Stimulated activated effector memory CD8-positive, alpha-beta T cell treated with anti-CD3 and anti-CD28 coated beads, Interleukin-12 subunit alpha, Interleukin-12 subunit beta, amount 100 ng/mL, for 72 hours (primary cell): ENCODE data around the gene SPATA22.
"Not testable (repeated sequence)": the region's sequence is repeated elsewhere in the genome, so short reads cannot be mapped to it uniquely, and the experiment has no call there.

Source experiments
- ATAC-seq: fragments of 150-1000 bp; cut with Tn5 transposase; 2 replicates; pipeline ENCODE4 v1.10.0; 2021
- DNase-seq, 2 donors: peaks; one replicate each; pipeline ENCODE4 v3.0.0; 2021 to 2022; ENCODE audit warnings: low spot score in 2 of 2
- H3K27ac Mint-ChIP-seq: one replicate; pipeline ENCODE4 v1.8.0; 2022; ENCODE audit warnings: mild to moderate bottlenecking, mixed read lengths
- H3K36me3 Mint-ChIP-seq: one replicate; pipeline ENCODE4 v1.8.0; 2022; ENCODE audit warnings: mild to moderate bottlenecking, mixed read lengths
- H3K4me1 Mint-ChIP-seq: one replicate; pipeline ENCODE4 v1.8.0; 2022; ENCODE audit warnings: mixed read lengths
- H3K4me3 Mint-ChIP-seq: one replicate; pipeline ENCODE4 v1.8.0; 2022; ENCODE audit warnings: mild to moderate bottlenecking, mixed read lengths
- H3K9me3 Mint-ChIP-seq: one replicate; pipeline ENCODE4 v1.8.0; 2022; ENCODE audit warnings: mixed read lengths

The SPATA22 gene

DNA sequence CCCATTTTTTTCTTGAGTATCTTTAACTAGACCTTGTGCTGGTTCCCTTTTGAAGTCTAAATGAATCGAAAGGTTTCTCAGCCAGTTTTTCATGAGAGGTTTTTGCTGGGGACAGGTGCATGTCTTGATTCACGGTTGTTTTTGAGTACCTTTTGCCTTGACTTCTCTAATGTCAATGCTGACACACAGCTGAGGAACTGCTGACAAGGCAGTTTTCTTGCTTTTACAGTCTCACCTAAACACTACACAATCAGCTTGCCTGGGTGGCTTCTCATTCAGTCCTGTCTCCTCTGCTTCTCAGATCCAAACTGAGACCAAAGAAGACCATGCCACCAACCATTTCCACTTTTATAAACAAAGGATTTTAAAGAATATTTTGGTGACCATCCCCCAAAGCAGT lies 53.4 kb downstream of the SPATA22 start:
- no peak for ATAC-seq
- Mint-ChIP-seq H3K9me3 (peaks cover 2% of the 10 kb centered on the region), H3K4me3 (no peak overlapping the region), H3K27ac (no peak overlapping the region), H3K4me1 (no peaks in the 10 kb centered on the region), H3K36me3 (no peaks in the 10 kb centered on the region)
- no peak for DNase-seq

DNA sequence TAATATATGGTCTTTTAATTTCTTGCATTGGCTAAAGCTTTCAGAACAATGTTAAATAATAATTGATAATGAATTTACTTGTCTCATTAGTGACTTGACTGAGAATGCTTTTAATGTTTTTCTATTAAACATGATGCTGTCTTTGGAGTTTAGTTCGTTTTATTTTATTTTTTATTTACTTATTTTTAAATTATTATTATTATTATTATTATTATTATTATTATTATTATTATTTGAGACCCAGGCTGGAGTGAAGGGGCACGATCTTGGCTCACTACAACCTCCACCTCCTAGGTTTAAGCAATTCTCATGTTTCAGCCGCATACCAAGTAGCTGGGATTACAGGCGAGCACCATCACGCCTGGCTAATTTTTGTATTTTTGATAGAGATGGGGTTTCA lies 56.0 kb downstream of the SPATA22 start:
- DNase-seq (no peak), ATAC-seq (no peak)
- Mint-ChIP-seq H3K4me3 (no peak overlapping the region), H3K9me3 (no peaks in the 10 kb centered on the region), H3K27ac (no peak overlapping the region), H3K4me1 (peaks cover 5% of the 10 kb centered on the region), H3K36me3 (no peaks in the 10 kb centered on the region)

DNA sequence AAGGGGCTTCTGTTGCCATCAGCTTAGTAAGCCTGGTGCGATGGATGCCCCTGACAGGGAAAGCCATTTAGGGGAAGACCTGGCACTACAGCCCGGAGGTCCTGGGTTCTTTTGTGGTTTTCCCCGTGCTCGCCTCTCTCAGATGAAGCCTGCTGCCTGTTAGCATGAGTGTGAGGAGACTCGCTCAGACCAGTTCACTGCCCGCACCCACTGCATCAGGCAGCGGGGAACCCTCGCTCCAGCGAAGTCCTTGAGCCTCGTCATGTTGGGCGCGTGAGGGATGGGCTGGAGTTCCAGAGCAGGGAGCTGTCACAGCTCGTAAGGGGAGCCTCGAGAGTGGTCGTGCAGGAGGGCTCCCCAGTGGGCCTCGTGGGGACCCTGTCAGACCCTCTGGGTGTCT lies 59.4 kb downstream of the SPATA22 start:
- not testable (repeated sequence) for H3K4me1 Mint-ChIP-seq, DNase-seq, H3K4me3 Mint-ChIP-seq, H3K27ac Mint-ChIP-seq, H3K9me3 Mint-ChIP-seq, H3K36me3 Mint-ChIP-seq
- ATAC-seq: peak; percentile 11

DNA sequence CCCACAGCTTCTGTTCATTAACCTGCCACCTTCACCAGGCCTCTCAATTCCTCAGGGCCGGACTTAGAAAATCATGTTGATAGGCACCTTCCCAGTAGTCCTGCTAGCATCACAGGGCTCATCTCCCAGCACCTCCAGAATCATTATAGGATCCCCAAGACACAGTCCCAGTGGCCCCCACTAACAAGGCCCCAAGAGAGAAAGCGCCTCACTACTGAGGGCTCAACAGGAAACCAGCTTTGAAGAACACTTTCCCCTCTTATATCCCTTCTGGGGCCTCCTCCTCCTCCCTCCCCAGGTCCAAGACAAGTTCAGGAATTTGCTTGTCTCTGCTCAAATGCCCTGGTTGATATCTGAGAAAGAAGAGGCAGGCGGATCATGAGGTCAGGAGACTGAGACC lies 60.5 kb downstream of the SPATA22 start, which contains the start of gene OR3A3:
TSS of gene OR3A3 (plus strand) at position 301 of the 400 bp plus-strand sequence.
- no peak for DNase-seq
- no peaks in the 10 kb centered on the region for H3K36me3 Mint-ChIP-seq
- H3K9me3 Mint-ChIP-seq: peaks cover 6% of the 10 kb centered on the region
- H3K4me1 Mint-ChIP-seq: peaks cover 5% of the 10 kb centered on the region
- no peak for ATAC-seq
- no peak within 1 kb of the TSS for H3K4me3 Mint-ChIP-seq
- H3K27ac Mint-ChIP-seq: no peak within 1 kb of the TSS

DNA sequence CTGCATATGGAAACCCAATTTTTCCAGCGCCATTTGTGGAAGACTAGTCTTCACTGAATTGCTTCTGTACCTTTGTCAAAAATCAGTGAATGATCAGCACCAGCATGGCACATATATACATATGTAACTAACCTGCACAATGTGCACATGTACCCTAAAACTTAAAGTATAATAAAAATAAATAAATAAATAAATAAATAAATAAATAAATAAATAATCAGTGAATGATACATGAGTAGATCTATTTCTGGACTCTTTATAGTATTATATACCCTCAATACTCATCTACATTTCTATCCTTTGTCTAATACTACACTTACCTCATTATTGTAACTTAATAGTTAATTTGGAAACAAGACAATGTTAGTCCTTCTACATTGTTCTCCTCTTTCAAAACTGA lies 67.8 kb downstream of the SPATA22 start:
- not testable (repeated sequence) for DNase-seq, H3K4me3 Mint-ChIP-seq, H3K27ac Mint-ChIP-seq, H3K36me3 Mint-ChIP-seq, ATAC-seq, H3K4me1 Mint-ChIP-seq, H3K9me3 Mint-ChIP-seq

DNA sequence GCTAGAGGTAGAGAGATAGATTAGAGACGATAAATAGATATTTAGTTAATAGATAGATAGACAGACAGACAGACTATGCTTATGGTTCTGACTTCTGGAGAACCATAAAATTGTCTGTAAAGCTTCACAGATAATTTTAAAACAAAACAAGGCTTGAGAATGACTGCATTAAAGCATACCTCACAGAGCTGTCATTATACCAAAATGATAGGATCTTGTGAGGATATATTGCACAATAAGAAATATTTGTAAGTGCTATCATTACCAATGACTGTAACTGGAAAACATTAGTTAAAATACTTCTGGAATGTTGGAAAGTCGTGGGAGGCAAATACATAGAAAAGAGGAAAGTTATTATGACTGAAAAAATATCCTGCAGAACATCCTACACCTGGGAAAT lies 69.8 kb downstream of the SPATA22 start:
- Mint-ChIP-seq H3K4me1 (no peaks in the 10 kb centered on the region), H3K36me3 (no peaks in the 10 kb centered on the region), H3K4me3 (no peak overlapping the region), H3K27ac (no peak overlapping the region), H3K9me3 (no peaks in the 10 kb centered on the region)
- no peak for DNase-seq
- ATAC-seq: no peak

DNA sequence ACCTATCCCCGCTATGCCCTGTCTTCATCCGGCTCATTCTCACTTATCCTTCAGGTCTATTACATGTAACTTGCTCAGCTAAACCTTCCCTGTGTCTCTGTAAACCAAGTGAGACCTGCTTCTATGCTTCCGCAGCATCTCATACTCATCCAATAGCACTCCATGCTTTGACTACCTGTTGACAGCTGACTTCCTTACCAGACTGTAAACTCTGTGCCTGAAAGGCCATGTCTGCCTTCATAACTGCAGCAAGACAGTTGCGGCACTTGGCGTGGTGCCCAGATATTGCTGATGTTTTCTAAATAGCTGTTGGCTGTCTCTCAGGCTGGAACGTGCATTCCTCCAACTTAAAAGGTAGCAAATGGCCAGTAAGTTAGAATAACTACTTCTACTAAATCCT lies 71.6 kb downstream of the SPATA22 start:
- no peak for ATAC-seq
- no peak overlapping the region for H3K27ac Mint-ChIP-seq
- H3K4me3 Mint-ChIP-seq: no peak overlapping the region
- peaks cover 3% of the 10 kb centered on the region for H3K9me3 Mint-ChIP-seq
- no peak for DNase-seq
- H3K36me3 Mint-ChIP-seq: no peaks in the 10 kb centered on the region
- H3K4me1 Mint-ChIP-seq: no peaks in the 10 kb centered on the region

DNA sequence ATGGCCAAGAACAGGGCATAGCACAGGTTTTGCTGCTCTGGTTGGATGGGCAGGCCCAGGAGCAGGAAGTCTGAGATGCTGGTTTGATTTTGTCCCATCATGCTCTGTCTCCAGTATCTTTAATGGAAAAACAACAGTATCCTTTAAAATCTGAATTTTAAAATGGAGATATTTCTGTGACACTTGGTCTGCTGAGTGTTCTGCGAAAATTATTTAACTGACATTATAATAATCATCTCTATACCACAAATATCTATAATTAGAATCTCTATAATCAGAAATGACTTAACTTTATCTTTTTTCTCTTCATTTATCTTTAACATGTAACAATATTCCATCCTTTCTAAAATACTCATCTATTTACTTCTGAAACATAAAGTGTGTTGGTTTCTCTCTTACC lies 73.3 kb downstream of the SPATA22 start, which contains the start of gene OR1E1:
TSS of gene OR1E1 (minus strand) at position 101 of the 400 bp plus-strand sequence. CDS start at position 101, 0 bp downstream.
- DNase-seq (no peak), ATAC-seq (no peak)
- no peak within 1 kb of the TSS for H3K4me3 Mint-ChIP-seq
- H3K36me3 Mint-ChIP-seq: no peaks in the 10 kb centered on the region
- H3K27ac Mint-ChIP-seq: no peak within 1 kb of the TSS
- H3K9me3 Mint-ChIP-seq: peaks cover 3% of the 10 kb centered on the region
- H3K4me1 Mint-ChIP-seq: no peaks in the 10 kb centered on the region

DNA sequence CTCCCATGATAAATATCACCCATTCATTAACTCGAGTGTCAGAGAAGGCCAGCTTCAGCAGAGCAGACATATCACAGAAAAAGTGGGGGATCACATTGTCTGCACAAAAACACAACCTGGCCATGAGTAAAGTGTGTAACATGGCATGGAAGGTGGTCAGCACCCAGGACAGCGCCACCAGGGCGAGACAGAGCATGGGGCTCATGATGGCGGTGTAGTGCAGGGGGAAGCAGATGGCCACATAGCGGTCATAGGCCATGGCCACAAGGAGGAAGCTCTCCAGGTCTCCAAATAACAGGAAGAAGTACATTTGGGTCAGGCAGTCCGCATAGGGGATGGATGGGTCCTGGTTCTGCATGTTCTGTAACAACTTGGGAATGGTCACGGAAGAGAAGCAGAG lies 73.8 kb downstream of the SPATA22 start:
- not testable (repeated sequence) for DNase-seq, H3K4me1 Mint-ChIP-seq, H3K27ac Mint-ChIP-seq, H3K36me3 Mint-ChIP-seq, H3K9me3 Mint-ChIP-seq, ATAC-seq, H3K4me3 Mint-ChIP-seq
